Activated CD8-positive, alpha-beta memory T cell treated with anti-CD3 and anti-CD28 coated beads for 24 hours (primary cell): ENCODE measurements around the gene MIAT.

ENCODE experiments used
- DNase-seq: peaks from one replicate; pipeline ENCODE4 v3.0.0-alpha.2; 2020

The MIAT gene

DNA sequence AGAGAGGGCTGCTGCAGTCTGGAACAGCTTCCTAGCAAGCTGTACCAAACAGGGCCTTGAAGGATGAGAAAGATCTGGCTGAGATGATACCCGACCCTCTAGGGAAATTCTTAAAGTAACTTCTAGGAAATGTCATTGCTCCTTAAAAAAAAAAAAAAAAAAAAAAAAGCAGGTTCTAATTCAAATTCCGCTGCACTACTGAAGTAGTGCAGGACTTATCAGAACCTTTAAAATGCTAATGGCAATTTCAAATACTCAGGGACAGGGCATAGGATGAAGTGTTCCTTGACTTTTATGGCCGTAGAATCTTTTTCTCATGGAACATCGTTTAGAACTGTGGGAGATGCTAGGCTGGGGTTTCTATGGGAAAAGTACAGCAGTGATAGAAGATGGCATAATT, 13.1 kb downstream of the MIAT start:
- no peak for DNase-seq

DNA sequence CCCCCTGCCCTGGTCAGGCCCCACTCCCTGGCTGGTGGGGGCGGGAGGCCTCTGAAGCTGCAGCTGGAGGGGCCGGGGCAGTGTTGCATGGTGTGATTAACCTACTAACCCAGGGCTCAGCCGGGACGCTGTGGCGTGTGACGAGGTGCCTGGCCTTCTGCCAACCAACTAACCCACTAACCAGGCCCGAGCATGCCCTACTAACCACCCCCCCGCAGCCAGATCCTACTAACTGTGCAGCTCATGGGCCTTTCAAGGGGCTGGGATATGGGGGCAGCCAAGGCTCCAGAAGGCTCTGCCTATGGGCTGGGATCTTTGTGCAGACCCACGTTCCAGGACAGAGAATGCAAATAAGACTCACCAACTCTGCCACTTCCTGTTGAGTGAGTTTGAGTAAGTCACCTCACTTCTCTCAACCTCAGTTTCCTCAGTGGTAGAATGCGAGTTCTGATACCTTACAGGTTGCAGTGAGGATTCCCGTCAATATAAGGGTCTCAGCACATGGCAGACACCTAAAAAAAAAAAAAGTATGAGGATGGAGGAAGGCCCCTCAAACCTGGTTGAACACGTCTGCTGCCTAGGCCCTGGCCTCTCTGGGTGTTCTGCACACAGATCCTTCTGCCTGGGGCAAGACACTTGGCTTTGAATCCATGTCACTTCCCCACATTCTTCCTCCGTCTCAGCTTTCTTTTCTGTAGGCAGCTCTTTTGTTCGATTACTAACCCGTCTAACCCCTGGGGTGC, 14.1 kb downstream of the MIAT start:
- peak; percentile 90 for DNase-seq

DNA sequence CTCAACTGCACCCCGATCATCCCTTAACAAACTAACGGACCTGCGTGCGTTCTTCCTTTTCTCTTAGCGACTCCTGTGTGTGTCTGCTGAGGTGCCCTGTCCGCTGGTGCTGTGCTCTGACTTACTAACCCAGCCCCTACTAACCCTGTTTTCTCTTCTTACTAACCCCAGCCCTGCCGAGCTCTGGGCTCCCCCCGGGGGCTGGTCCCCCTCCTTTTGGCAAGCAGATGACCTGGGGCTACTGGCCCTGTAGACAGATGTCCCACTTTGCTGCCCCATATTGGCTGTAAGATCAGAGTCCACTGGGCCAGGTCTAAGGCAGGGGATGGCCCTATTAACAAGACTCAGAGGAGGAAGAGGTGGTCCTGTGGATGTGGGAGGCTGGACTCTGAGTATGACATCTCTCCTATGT, 14.7 kb downstream of the MIAT start:
- DNase-seq, result no peak

DNA sequence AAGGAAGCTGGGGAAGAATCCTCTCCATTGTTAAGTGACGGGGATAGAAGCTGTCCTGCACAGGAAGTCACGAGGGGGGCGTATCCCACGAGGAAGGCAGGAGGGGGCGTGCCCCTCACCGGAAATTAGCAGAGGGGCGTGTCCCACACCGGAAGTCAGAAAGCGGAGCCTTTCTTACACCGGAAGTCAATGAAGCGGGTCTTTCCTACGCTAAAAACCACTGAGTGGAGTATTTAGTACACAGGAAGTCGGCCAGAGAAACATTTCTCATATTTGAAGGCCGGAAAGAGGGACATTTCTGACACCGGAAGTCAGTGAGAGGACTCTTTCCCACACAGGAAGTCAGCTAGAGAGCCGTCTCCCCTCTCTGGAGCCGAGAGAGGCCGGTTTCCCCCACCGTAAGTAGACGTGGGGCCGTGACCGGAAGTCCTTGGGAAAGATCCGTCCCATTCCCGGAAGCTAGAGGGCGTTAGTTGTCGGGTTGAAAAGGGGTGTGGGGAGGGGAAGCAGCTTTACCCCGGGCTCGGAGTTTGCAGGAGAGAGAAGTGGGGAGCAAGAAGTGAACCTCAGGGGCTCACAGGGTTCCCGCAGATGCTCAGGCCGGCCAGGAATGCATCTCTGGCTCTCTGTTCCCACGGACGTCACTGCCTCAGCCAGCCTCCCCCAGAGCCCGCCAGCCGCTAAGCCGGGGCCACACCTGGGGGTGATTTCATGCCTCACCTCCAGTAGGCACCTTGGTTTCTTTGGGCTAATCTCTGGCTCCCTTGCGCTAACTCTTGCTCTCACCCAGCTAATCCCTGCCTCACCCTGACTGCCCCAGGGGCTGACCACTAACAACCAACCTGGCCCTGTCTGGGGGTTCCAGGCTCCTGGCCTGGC, 15.4 kb downstream of the MIAT start:
- peak; percentile 95 for DNase-seq

DNA sequence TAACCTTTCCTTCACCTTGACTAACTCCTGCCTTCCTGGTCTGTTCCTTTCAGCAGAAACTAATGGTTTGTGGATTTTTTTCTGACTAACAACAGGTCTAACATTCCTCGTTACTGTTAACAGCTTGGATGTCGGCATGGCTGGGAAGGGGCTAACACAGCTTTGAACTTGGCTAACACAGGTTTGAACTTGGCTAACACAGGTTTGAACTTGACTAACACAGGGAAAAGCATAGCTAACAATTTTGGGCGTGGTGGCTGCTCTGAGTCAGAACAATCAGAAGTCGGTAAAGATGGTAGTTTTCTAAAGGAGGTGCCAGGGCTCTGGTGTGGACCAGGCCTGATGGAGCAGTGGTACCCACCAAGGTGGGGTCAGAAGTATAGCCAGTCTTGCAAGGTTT, 16.1 kb downstream of the MIAT start:
- DNase-seq, result no peak

DNA sequence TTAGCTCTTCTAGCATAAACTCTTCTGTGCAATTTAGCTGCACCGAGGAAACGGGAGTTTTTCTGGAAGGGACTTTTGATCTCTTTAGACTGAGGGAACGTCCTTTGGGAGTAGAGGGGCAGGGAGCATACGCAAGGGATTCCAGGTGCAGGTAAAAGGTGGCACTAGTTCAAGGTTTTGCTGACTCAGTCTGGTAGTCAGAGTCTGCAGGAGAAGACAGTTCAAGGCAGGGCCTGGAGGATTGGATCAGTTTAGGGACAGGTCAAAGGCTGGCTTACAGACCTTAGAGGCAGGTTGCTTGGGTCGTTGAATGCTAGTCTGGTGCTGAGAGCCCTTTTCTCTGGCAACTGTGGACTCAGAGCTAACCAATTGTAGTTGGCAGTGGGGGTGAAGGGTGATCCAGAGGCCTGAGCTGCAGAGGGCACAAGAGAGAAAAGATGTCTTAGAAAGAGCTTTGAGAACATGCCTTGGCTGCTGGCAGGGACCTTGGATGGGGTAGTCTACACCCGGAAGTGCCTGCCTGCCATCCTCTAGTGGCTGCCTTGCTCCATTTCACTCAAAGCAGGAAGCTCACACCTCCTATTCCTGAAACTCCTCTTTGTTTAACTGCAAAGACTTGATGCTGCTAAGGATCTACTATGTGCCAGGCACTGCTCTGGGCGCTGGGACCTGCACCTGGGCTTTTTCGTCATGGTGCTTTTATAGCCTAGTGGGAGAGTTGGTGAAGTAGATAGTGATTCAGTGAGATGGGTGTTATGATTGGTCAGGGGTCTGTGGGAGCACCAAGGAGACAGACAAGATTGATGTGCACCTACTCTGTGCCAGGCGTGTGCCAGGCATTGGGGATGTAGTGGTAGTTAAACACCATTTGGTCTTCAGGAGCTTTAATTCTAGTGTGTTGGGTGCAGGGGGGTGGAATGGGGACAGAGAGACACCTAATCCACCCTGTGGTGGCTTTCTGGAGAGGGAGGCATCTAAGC, 17.1 kb downstream of the MIAT start:
- no peak for DNase-seq

DNA sequence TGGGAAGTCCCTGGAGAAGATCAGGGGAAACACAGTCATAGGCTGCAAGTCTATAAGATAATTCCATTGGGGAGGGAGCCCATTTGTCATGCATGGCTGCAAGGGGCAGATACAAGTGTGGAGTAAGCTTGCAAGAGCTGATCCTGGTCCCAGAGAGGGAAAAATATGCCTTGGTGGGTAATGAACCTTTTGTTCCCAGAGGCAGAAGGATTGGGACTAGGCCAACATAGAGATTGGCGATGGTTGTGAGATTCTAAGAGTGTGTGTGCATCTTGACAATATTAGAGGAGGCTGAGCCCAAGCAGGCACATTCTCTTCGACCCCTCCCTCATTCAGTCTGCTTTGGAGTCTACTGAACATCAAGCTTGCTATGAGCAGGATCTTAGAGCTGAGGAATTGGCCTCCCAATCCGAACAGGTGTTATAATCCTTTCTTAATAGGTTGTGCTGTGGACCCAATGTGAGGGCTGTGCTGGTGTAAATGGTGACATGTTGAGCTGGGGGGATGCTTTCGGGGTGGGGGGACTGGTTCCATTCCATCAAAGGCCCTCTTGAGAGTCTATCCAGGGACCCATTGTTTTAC, 18.4 kb downstream of the MIAT start:
- no peak for DNase-seq

DNA sequence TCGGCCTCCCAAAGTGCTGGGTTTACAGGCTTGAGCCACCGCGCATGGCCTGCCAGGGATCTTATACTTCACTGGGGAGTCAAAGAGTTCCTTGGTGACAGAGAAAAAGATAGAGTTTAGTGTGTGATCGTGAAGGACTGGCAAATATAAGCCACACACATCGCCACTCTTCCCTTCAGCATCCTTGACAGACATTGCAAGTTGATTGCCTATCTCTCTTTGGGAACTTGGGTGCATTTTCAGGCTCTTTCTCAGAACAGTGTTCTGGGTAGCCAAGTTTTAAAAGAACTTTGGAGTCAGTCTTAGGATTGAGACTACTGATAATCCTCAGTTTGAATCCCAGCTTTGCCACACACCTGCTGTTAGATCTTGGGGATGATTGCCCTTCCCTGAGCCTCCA, 19.8 kb downstream of the MIAT start:
- DNase-seq, result no peak

DNA sequence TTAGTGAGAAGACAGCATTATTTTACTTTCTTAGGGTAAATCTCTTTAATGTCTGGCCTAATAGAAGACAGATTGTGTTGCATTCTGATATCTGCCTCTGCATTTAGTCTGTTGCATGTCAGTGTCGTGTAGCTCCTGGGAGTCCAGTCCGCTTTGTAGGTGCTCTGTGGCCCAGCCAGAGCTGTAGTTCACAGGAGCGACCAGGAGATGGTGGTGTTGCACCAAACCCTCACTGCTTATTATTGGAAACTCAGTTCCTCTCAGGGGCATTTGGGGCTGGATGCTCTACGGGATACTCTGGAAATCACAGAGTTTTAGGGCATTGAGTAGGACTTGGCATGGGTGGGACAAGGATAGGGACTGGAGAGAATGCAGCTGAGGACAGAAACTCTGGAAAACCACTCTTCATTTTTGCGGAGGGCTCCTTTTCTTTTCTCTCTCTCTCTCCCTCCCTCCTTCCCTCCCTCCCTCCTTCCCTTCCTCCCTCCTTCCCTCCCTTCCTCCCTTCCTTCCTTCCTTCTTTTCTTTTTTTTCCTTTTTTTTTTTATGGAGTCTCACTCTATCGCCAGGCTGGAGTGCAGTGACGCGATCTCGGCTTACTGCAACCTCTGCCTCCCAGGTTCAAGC, 21.7 kb downstream of the MIAT start:
- peak; percentile 87 for DNase-seq

DNA sequence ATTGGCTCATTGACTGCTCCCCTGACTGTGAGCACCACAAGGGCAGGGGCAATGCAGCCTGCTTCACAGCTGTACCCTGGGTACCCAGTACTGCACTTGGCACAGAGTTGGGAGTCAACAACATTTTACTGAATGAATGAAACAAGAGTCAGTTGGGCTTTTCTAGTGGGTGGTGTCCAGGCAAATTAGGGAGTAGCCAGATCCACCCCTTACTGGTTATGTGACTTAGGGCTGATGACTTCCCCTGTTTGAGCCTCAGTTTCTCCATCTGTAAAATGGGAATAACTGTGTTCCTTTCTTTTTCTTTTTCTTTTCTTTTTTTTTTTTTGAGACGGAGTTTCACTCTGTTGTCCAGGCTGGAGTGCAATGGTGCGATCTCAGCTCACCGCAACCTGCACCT, 23.1 kb downstream of the MIAT start:
- DNase-seq, result no peak

DNA sequence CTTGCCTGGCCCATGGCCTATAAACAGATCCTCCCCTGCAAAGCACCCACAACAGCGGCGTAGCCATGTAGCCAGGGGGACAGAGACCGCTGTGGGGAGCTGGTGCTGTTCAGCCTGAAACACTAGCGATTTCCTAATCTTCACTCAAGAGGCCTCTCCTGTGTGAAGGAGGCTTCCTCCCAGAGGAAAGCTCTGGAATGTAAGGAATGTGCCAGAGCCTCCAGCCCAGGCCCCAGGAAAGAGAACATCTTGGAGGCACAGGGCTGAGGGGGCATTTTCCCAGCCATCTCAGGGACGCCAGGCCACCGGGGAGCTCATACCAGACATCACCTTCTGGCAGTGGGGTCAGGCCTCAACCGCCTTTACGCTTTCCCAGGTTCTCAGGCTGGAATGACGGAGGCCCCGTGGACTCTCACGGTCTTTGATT, 24.0 kb downstream of the MIAT start:
- DNase-seq, result no peak

DNA sequence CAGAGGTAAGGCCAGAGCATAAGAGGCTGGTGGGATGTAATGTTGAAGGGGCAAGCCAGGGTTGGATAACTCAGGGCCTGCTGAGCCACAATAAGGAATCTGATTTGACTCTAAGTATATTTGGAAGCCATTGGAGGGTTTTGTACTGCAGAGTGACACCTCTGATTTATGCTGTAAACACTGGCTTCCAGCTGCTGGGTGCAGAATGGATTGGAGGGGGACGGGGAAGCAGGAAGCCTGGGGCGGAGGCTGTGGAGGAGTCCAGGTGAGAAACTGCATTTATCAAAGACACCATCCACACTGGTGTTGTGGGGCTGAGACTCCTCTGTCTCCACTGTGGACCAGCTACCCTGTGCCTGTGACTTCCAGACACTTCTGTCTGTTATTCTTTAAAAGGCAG, 26.8 kb downstream of the MIAT start:
- DNase-seq, result no peak

DNA sequence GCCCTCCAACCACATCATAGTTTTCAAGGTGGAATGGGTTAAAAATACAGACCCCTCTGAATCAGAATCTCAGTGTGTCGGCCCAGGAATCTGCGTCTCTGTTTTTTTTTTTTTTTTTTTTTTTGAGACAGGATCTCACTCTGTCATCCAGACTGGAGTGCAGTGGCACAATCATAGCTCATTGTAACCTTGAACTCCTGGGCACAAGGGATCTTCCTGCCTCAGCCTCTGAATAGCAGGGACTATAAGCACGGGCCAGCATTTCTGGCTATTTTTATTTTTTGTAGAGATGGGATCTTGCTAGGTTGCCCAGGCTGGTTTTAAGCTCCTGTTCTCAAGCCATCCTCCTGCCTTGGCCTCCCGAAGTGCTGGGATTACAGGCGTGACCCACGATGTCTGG, 28.2 kb downstream of the MIAT start:
- DNase-seq, result no peak

DNA sequence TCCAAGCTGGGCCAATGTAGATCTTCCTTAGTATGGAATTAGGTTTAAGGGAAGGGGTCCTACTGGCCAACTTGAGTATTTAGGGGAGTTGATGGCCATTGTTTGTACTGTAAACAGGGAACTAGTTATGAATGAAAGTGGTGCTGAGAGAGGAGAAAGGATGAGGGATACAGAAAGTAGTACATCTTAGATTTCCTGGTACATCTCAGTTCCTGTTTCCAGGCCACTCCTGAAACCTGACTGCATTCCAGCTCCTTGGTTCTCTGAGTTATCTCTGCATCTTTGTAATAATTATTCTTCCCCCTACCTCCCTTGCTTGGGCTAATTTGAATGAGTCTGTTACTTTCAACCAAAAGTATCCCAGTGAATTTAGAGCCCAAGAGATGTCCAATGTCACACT, 30.1 kb downstream of the MIAT start:
- no peak for DNase-seq

DNA sequence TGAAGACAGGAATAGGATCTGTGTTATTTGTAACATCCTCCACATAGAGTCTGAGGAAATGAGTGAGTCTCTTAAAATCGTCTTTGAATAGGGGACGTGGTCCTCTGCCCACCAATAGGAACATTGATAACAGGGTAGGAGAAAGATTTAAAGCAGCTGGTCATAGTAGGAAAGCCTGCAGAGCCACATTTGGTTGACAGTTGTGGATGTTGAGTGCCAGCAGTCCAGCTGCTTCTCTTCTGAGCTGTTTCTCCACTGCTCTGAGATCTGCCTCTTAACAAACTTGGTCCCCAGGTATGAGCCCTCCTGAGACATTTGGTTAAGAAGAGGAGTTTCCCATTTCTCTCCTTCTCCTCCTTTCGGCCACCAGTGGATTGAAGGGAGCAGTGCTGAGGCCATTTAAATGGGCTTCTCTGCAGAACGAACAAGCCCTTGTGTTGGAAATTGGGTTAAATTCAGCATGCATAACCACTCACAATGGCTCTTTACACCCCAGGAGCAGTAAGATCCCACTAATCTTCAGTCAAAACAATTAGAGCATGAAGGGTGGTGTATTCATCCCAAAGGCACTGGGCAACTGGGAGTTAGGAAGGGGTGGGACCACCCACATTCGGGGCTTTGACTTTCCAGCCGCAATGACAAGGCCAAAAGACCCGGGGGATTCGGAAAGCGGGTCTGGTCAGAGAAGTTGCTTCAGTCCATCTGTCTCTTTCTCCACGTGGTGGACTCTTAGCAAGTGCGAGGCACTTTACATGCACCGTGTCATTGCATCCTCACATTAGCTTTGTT, 32.3 kb downstream of the MIAT start:
- DNase-seq, result no peak

DNA sequence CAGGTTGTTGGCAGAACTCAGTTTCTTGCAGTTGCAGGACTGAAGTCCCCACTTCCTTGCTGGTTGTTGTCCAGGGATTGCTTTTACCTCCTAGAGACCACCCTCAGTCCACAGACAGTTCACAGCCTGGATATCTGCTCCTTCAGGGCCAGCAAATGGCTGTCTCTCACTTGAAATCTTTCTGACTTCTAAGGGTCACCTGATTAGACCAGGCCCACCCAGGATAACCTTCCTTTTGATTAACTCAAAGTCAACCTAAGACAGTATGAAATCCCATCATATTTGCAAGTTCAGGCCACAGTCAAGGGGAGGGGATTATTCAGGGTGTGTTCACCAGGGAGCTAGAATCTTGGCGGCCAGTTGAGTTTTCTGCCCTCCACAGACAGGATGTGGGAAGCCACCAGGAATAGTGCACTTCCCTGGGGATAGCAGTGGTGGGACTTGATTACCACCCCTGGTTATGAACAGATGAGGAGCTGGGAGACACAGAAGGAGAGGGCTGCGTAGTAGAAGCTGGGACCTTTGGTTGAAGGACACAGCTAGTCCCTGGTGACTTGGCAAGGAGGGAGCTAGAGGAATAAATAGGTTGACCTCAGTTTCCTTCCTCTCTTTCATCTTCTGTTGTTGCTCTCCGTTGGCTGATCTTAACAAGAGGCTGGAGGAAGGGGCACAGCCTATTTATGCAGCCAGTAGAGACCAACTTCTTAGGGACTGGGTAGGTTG, 33.4 kb downstream of the MIAT start:
- DNase-seq, result no peak

DNA sequence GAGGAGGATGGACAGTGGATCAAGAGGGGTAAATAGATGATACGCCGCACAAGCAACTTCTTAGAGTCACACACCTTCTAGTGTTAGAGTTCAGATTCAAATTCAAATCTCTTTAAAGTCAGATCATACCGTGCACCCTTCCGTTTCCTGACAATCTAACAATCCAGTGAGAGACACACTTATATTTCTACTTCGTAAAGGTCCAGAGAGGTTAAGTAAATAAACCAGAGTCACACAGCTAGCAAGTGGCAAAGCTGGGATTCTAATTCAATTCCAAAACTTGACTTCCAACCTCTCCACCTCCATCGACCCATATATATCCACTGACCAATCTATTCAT, 34.0 kb downstream of the MIAT start:
- no peak for DNase-seq

DNA sequence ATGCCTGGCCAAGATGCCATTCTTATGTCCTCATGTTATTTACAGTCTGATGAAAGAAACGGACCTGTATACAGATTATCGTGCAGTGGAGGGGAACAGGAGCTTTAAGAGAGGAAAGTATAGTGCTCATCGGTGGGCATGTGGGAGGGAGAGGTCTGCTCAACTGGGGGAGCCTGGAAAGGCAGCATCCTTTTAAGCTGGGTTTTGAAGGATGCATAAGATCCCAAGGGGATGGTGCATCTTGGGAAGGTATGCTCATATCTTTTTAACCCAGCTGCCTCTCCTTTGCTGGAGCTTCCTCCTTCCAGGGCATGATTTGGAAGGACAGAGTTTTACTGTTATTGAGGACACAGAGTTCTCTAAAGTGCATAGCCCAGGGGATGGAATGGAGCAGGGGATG, 34.8 kb downstream of the MIAT start:
- DNase-seq, result no peak

DNA sequence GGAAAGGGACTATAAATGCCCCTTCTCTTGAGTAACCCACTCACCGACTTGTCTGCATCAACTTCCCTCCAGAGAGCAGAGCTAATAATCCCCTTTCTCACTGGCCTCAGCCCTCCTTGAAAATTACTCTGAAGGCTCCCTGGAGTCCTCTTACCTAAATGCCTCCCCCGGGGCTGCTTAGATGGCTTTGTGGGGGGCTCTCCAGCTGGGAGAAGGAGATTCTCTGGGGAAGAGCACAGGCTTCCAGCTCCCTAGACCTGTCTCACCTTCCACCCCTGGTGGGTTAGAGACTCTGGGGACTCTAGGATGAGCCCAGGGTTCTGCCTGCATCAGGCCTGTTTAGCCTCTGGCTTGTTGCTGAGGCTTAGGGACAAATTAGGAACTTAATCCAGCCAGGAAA, 39.8 kb downstream of the MIAT start:
- no peak for DNase-seq

DNA sequence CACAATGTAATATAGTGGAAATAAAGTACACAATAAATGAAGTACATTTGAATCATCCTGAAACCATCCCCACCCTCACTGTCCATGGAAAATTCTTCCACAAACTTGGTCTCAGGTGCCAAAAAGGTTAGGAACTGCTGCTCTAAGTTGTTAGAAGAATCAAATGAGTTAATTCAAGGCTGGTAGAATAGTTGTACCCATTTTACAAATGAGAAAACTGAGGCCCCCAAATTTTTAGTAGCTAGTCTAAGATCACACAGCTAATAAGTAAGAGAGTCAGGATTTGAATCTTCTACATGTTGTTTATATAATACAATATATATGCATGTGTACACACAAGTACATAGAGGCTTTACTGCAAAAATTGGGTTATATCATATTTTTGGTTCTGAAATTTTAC, 43.1 kb downstream of the MIAT start:
- DNase-seq, result no peak

DNA sequence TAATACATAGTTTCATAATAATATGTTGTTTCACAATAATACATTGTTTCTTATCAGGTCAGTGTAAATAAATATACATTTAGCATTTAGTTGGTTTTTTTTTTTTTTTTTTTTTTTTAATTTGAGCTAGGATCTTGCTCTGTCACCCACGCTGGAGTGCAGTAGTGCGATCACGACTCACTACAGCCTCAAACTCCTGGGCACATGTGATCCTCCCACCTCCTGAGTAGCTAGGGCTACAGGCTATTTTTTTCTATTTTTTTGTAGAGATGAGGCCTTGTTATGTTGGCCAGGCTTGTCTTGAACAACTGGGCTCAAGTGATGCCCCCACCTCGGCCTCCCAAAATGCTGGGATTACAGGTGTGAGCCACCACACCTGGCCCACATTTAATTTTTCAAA, 43.5 kb downstream of the MIAT start:
- no peak for DNase-seq
